K562 (cell line): Measurements from ENCODE around the gene ERBB3. TPM values are rescaled to one million over a fixed set of nuclear protein-coding genes. Genes with fewer than 3 reads are reported as not detected.
A peak's percentile ranks its signal among the peaks of the same experiment; 100 is the strongest.

Source experiments
- ADNP ChIP-seq: fragments of 200-800 bp; sonication (Bioruptor generic); IDR thresholded peaks from 2 replicates; pipeline ENCODE4 v1.6.1; 2016; ENCODE audit warnings: missing genetic modification characterization, missing compliant biosample characterization
- ELF1 ChIP-seq: fragments of 200-800 bp; sonication (Bioruptor generic); IDR thresholded peaks from 2 replicates; pipeline ENCODE4 v1.6.1; 2016; ENCODE audit warnings: missing genetic modification characterization, missing compliant biosample characterization
- ETV5 ChIP-seq: sonication (generic); formaldehyde crosslinking; IDR thresholded peaks from 2 replicates; pipeline ENCODE4 v1.4.0; 2020; ENCODE audit warnings: low read depth, mild to moderate bottlenecking, missing genetic modification reagents
- GMEB1 ChIP-seq: fragments of 250-450 bp; sonication (Bioruptor Pico); IDR thresholded peaks from 2 replicates; pipeline ENCODE4 v1.4.0; 2020; ENCODE audit warnings: mild to moderate bottlenecking
- HNRNPUL1 ChIP-seq: fragments of 200-400 bp; formaldehyde crosslinking; IDR thresholded peaks from 2 replicates; pipeline ENCODE4 v1.6.1; 2017; ENCODE audit warnings: low read length
- MAFG ChIP-seq: fragments of 450-650 bp; conservative IDR thresholded peaks from 2 replicates; pipeline ENCODE4 v1.6.1; 2016; ENCODE audit warnings: missing genetic modification characterization, missing compliant biosample characterization
- PCBP1 ChIP-seq: fragments of 200-400 bp; formaldehyde crosslinking; IDR thresholded peaks from 2 replicates; pipeline ENCODE4 v1.6.1; 2018; ENCODE audit warnings: mild to moderate bottlenecking, low read depth, low read length; ENCODE audit not compliant: poor library complexity, severe bottlenecking
- PCBP2 ChIP-seq: fragments of 200-400 bp; formaldehyde crosslinking; IDR thresholded peaks from 2 replicates; pipeline ENCODE4 v1.6.1; 2018; ENCODE audit warnings: low read length, low read depth, mild to moderate bottlenecking, moderate library complexity; ENCODE audit not compliant: poor library complexity, severe bottlenecking
- PHF8 ChIP-seq: fragments of 200-600 bp; sonication (generic); IDR thresholded peaks from 2 replicates; pipeline ENCODE4 v1.6.1; 2012; ENCODE audit warnings: mixed run types, mild to moderate bottlenecking, inconsistent platforms, low read length, moderate library complexity, borderline replicate concordance
- PKNOX1 ChIP-seq: fragments of 450-650 bp; IDR thresholded peaks from 2 replicates; pipeline ENCODE4 v1.6.1; 2016
- POLR2A ChIP-seq: fragments of 450-650 bp; conservative IDR thresholded peaks from 2 replicates; pipeline ENCODE4 v1.6.1; 2016
- SIN3A ChIP-seq, 2 experiments: fragments of 150-350 bp in 1 of 2; IDR thresholded peaks; 2 replicates each; pipeline ENCODE4 v1.6.1; 2011 to 2016; ENCODE audit warnings: borderline replicate concordance in 2 of 2, low read depth in 2 of 2, low read length in 2 of 2, mild to moderate bottlenecking in 2 of 2, moderate library complexity in 2 of 2; ENCODE audit not compliant: control insufficient read depth in 1 of 2
- SMAD4 ChIP-seq: fragments of 250-450 bp; sonication (Bioruptor Pico); conservative IDR thresholded peaks from 2 replicates; pipeline ENCODE4 v1.8.0; 2021; ENCODE audit warnings: inconsistent platforms, mild to moderate bottlenecking, moderate library complexity
- STAG1 ChIP-seq: sonication (generic); formaldehyde crosslinking; IDR thresholded peaks from 2 replicates; pipeline ENCODE4 v1.5.0; 2020; ENCODE audit warnings: missing genetic modification reagents, borderline replicate concordance
- TCF7L2 ChIP-seq: fragments of 150-350 bp; IDR thresholded peaks from 2 replicates; pipeline ENCODE4 v1.6.1; 2016; ENCODE audit warnings: low read depth, mild to moderate bottlenecking, low read length, moderate library complexity
- TSC22D4 ChIP-seq: fragments of 450-650 bp; IDR thresholded peaks from 2 replicates; pipeline ENCODE4 v1.6.1; 2016; ENCODE audit warnings: missing genetic modification characterization, missing biosample characterization, control low read depth
- USF1 ChIP-seq: sonication (generic); formaldehyde crosslinking; IDR thresholded peaks from 2 replicates; pipeline ENCODE4 v1.9.0; 2022; ENCODE audit warnings: mild to moderate bottlenecking, missing genetic modification reagents
- ZNF175 ChIP-seq: fragments of 200-800 bp; sonication (Bioruptor generic); IDR thresholded peaks from 2 replicates; pipeline ENCODE4 v1.6.1; 2016; ENCODE audit warnings: low read depth, mild to moderate bottlenecking, missing genetic modification characterization, missing compliant biosample characterization
- ZNF551 ChIP-seq: fragments of 250-450 bp; sonication (Bioruptor Pico); IDR thresholded peaks from 2 replicates; pipeline ENCODE4 v1.5.0; 2021; ENCODE audit warnings: mild to moderate bottlenecking, moderate library complexity
- polyA plus RNA-seq, 8 experiments: library from polyadenylated mRNA; depleted of rRNA in 4 of 8; stranded (reverse) in 5 of 8; unstranded in 3 of 8; fragments of >200 nt; fragmentation: Nextera tagmentation in 2 of 8; fragmentation: Illumina TruSeq in 1 of 8; extraction: Ambion mirVana in 2 of 8; extraction: Trizol in 1 of 8; gene quantifications; 2 replicates each; pipeline versions ENCODE4 v1.2.1 to v1.2.3, GENCODE V29; 2011 to 2014; ENCODE audit warnings: inconsistent platforms in 1 of 8, missing spikeins in 1 of 8
- total RNA-seq, 7 experiments: library from RNA; depleted of rRNA in 6 of 7; stranded (reverse); fragments of >200 nt in 6 of 7; fragmentation: Illumina TruSeq in 2 of 7; extraction: Trizol in 2 of 7; gene quantifications; 2 replicates each; pipeline versions ENCODE4 v1.2.1 to v1.2.3, GENCODE V29; 2011 to 2021; ENCODE audit warnings: low replicate concordance in 1 of 7
- TF ChIP-seq, protein P1 (sequence below), 2 experiments: fragments of 450-650 bp in 1 of 2; sonication (generic) in 1 of 2; formaldehyde crosslinking in 1 of 2; IDR thresholded peaks in 1 of 2; conservative IDR thresholded peaks in 1 of 2; 2 replicates each; pipeline versions ENCODE4 v1.6.1 to v1.8.1; 2016 to 2023; ENCODE audit warnings: mild to moderate bottlenecking in 2 of 2, moderate library complexity in 2 of 2, inconsistent platforms in 1 of 2, missing genetic modification reagents in 1 of 2
- TF ChIP-seq, protein P2 (sequence below): fragments of 450-650 bp; formaldehyde crosslinking; IDR thresholded peaks from 2 replicates; pipeline ENCODE4 v1.4.0; 2022; ENCODE audit warnings: missing genetic modification characterization

Gene ERBB3
- total and polyA plus RNA-seq, 9 of the 15 experiments (the other 6 are each of a cell fraction or from before 2014, with no cell fraction given) = 1.5 to 5.4 (median 3.8) TPM

DNA sequence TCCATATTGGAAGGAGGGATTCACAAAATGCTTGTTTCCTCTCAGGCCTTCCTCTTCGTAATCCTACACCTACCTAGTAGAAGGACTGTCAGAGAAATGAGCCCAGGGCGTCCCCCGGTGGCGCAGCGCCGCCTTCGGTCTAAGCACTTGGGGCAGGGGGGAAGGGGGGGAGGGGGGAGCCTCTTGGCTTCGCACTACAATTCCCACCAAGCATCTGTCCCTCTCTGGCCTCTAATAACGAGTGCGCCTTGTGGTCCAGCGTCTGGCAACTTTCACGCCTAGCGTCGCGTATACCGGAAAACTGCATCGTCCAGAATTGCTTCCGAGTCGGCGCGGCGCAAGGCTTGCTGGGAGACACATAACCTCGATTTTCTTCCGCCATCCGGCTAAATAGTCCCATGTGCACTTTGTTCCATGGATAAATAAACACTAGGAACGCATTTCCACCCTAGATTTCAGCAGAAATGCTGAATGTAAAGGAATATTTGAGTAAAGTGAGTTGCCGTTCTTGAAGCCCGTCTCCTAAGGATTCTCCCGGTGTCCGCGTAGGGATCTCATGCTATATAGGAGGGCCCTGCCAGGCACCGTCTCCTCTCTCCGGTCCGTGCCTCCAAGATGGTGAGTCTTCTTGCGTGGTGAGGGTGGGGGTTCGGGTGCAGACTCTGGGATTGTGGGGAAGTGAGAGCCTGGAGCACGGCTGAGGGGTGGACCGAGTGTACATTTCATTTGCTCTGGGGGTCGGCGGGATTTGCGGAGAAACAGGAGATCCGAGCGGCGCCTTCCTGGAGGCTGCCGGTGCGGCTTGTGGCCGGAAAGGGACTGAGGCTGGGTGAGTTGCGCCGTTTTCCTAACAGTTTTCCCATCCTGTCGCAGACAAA, 38.2 kb upstream of the ERBB3 start, which contains the start of gene RPS26 (continued):
- TF ChIP-seq GMEB1 (CRISPR knock-in tag) (peak; percentile 93), ETV5 (peak; percentile 95), TCF7L2 (no peak), ELF1 (tag) (peak; percentile 98), TSC22D4 (tag) (no peak), HNRNPUL1 (no peak), MAFG (tag) (no peak), USF1 (CRISPR knock-in tag) (no peak), PKNOX1 (peak; percentile 66), ZNF175 (peak; percentile 82), PCBP1 (peak; percentile 49), STAG1 (CRISPR knock-in tag) (no peak; the same call in 1 of the 2 replicates), POLR2A (peak; percentile 100), ADNP (tag) (no peak), PCBP2 (no peak), ZNF551 (CRISPR knock-in tag) (0 out of 2 replicates have a peak, but pooled peaks have one; percentile 50), PHF8 (peak; percentile 96), SIN3A (IDR thresholded peaks at IDR 0.05; ENCODE audit: borderline replicate concordance in 2 of 2, control insufficient read depth in 1 of 2, low read depth in 2 of 2, low read length in 2 of 2) (peak; percentile 85 to 90; a peak in 3 of 4 replicates), SMAD4 (CRISPR knock-in tag) (peak; percentile 89)
- TF ChIP-seq, protein P1, sequence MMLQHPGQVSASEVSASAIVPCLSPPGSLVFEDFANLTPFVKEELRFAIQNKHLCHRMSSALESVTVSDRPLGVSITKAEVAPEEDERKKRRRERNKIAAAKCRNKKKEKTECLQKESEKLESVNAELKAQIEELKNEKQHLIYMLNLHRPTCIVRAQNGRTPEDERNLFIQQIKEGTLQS (IDR thresholded peaks at IDR 0.05) = peak; percentile 81
- TF ChIP-seq, protein P1 (CRISPR knock-in tag; conservative IDR thresholded peaks at IDR 0.05) = peak; percentile 56; the same call in 1 of the 2 replicates
- TF ChIP-seq, protein P2, sequence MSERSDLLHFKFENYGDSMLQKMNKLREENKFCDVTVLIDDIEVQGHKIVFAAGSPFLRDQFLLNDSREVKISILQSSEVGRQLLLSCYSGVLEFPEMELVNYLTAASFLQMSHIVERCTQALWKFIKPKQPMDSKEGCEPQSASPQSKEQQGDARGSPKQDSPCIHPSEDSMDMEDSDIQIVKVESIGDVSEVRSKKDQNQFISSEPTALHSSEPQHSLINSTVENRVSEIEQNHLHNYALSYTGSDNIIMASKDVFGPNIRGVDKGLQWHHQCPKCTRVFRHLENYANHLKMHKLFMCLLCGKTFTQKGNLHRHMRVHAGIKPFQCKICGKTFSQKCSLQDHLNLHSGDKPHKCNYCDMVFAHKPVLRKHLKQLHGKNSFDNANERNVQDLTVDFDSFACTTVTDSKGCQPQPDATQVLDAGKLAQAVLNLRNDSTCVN (CRISPR knock-in tag) = no peak
